GM19468 (cell line): ENCODE results near the gene AJUBA.
"Not testable (repeated sequence)": the region's sequence is repeated elsewhere in the genome, so short reads cannot be mapped to it uniquely, and the experiment has no call there.

ENCODE experiments used
- ATAC-seq: cut with Tn5 transposase; IDR thresholded peaks from one replicate; pipeline ENCODE4 v1.9.1; 2021; ENCODE audit warnings: mild to moderate bottlenecking, moderate library complexity, moderate number of reproducible peaks; ENCODE audit not compliant: unreplicated experiment; ENCODE audit errors: extremely low read depth

Gene AJUBA

GRCh38 chr14:23006544-23007419 lies 24.4 kb upstream of the AJUBA start:
- peak; percentile 94 for ATAC-seq

- ATAC-seq, result no peak
These were observed 23.8 kb upstream of the AJUBA start for GRCh38 chr14:23006188-23006534.

GRCh38 chr14:23005451-23006187 lies 23.3 kb upstream of the AJUBA start:
- ATAC-seq, result no peak

GRCh38 chr14:23004274-23004673 lies 21.9 kb upstream of the AJUBA start:
- ATAC-seq, result not testable (repeated sequence)

GRCh38 chr14:23002592-23002991 lies 20.2 kb upstream of the AJUBA start:
- ATAC-seq, result no peak

- no peak for ATAC-seq
These were observed 18.5 kb upstream of the AJUBA start for GRCh38 chr14:23000860-23001259.

- no peak for ATAC-seq
These were observed 16.1 kb upstream of the AJUBA start for GRCh38 chr14:22998329-22999012.

GRCh38 chr14:22997676-22998323 lies 15.4 kb upstream of the AJUBA start:
- ATAC-seq, result no peak

- ATAC-seq, result no peak
These were observed 14.7 kb upstream of the AJUBA start for GRCh38 chr14:22996768-22997654.

- no peak for ATAC-seq
These were observed 13.7 kb upstream of the AJUBA start for GRCh38 chr14:22995889-22996625.

- ATAC-seq, result no peak
These were observed 12.5 kb upstream of the AJUBA start for GRCh38 chr14:22994762-22995275.

GRCh38 chr14:22993517-22993916 lies 11.2 kb upstream of the AJUBA start:
- no peak for ATAC-seq

- ATAC-seq, result no peak
These were observed 9.5 kb upstream of the AJUBA start for GRCh38 chr14:22991852-22992251.

- ATAC-seq, result no peak
These were observed 4.9 kb upstream of the AJUBA start for GRCh38 chr14:22987291-22987690.

- ATAC-seq, result no peak
These were observed 4.2 kb upstream of the AJUBA start for GRCh38 chr14:22986508-22987054.

GRCh38 chr14:22985894-22986507 lies 3.6 kb upstream of the AJUBA start:
- no peak for ATAC-seq

GRCh38 chr14:22984959-22985658 lies 2.8 kb upstream of the AJUBA start:
- ATAC-seq, result no peak
